IMR-90 (cell line): ENCODE results near the gene ADAMTS17. TPM values are rescaled to one million over a fixed set of nuclear protein-coding genes. Genes with fewer than 3 reads are reported as not detected.
A peak's percentile ranks its signal among the peaks of the same experiment; 100 is the strongest.

Source experiments
- ATAC-seq: fragments of 200-7000 bp; cut with Tn5 transposase; 2 replicates; pipeline ENCODE4 v1.9.1; 2020; ENCODE audit warnings: low read depth, mild to moderate bottlenecking, moderate library complexity
- BruUV-seq: library from RNA; stranded (reverse); fragments of 400-500 nt; replicated peaks from 2 replicates; lab custom pipeline; 2021; lab: Mats Ljungman, UMichigan
- CTCF ChIA-PET: fragments of 300-600 bp; formaldehyde crosslinking; extraction: SDS; loops from one replicate; lab custom pipeline; 2021; ENCODE audit warnings: antibody characterized with exemption; lab: Yijun Ruan, JAX
- POLR2A ChIA-PET: fragments of 300-600 bp; sonication (Branson Sonifier 250); formaldehyde crosslinking; loops from one replicate; lab custom pipeline; 2022; ENCODE audit warnings: antibody characterized with exemption; ENCODE audit not compliant: unreplicated experiment; lab: Charles Lee
- DNase-seq: peaks from one replicate; pipeline ENCODE4 v3.0.0; 2013
- H2AFZ ChIP-seq: replicated peaks from 2 replicates; pipeline ENCODE3; 2013; ENCODE audit warnings: low read length, mild to moderate bottlenecking; ENCODE audit not compliant: poor library complexity
- H2AK5ac ChIP-seq: 2 replicates; pipeline ENCODE4 v1.6.1; 2013; ENCODE audit warnings: low read depth, low read length, inconsistent platforms
- H2AK9ac ChIP-seq: replicated peaks from 2 replicates; pipeline ENCODE3; 2013; ENCODE audit warnings: mild to moderate bottlenecking, low read depth, low read length, moderate library complexity; ENCODE audit not compliant: poor library complexity
- H2BK120ac ChIP-seq: 2 replicates; pipeline ENCODE4 v1.6.1; 2013; ENCODE audit warnings: low read depth, low read length, inconsistent platforms
- H2BK15ac ChIP-seq: 3 replicates; pipeline ENCODE4 v1.6.1; 2013; ENCODE audit warnings: low read depth, low read length, inconsistent platforms
- H2BK20ac ChIP-seq: 2 replicates; pipeline ENCODE4 v1.6.1; 2013; ENCODE audit warnings: low read depth, mild to moderate bottlenecking, inconsistent platforms, low read length, moderate library complexity
- H2BK5ac ChIP-seq: 2 replicates; pipeline ENCODE4 v1.6.1; 2013; ENCODE audit warnings: mild to moderate bottlenecking, low read depth, low read length, inconsistent platforms; ENCODE audit not compliant: poor library complexity, severe bottlenecking
- H3K14ac ChIP-seq: replicated peaks from 2 replicates; pipeline ENCODE4 v1.6.1; 2013; ENCODE audit warnings: low read depth, low read length, inconsistent platforms
- H3K18ac ChIP-seq: 2 replicates; pipeline ENCODE4 v1.6.1; 2013; ENCODE audit warnings: low read depth, low read length, control low read depth
- H3K23ac ChIP-seq: 2 replicates; pipeline ENCODE4 v1.6.1; 2013; ENCODE audit warnings: low read depth, low read length, inconsistent platforms
- H3K27ac ChIP-seq: 2 replicates; pipeline ENCODE4 v1.5.1; 2013; ENCODE audit warnings: mild to moderate bottlenecking, control low read depth, low read length; ENCODE audit not compliant: insufficient read depth
- H3K27me3 ChIP-seq: 2 replicates; pipeline ENCODE4 v1.6.1; 2013; ENCODE audit warnings: low read length; ENCODE audit not compliant: control insufficient read depth, insufficient read depth
- H3K36me3 ChIP-seq: 2 replicates; pipeline ENCODE4 v1.6.1; 2013; ENCODE audit warnings: low read length, mixed read lengths; ENCODE audit not compliant: control insufficient read depth, insufficient read depth
- H3K4ac ChIP-seq: 2 replicates; pipeline ENCODE4 v1.6.1; 2013; ENCODE audit warnings: low read depth, low read length, inconsistent platforms
- H3K4me1 ChIP-seq: 2 replicates; pipeline ENCODE4 v1.6.1; 2013; ENCODE audit warnings: low read length, mixed read lengths; ENCODE audit not compliant: control insufficient read depth, insufficient read depth
- H3K4me2 ChIP-seq: 2 replicates; pipeline ENCODE4 v1.6.1; 2013; ENCODE audit warnings: low read depth, mild to moderate bottlenecking, control low read depth, low read length, moderate library complexity
- H3K4me3 ChIP-seq: 2 replicates; pipeline ENCODE4 v1.5.1; 2013; ENCODE audit warnings: low read depth, mild to moderate bottlenecking, control low read depth, low read length, moderate library complexity; ENCODE audit not compliant: insufficient read depth
- H3K56ac ChIP-seq: 2 replicates; pipeline ENCODE4 v1.6.1; 2013; ENCODE audit warnings: low read length, inconsistent platforms; ENCODE audit not compliant: insufficient read depth; ENCODE audit errors: extremely low read depth
- H3K79me1 ChIP-seq, 2 experiments: 2 replicates each; pipeline ENCODE4 v1.6.1; 2013; ENCODE audit warnings: low read length in 2 of 2, inconsistent platforms in 1 of 2, low read depth in 1 of 2
- H3K9ac ChIP-seq: 2 replicates; pipeline ENCODE4 v1.6.1; 2013; ENCODE audit warnings: low read depth, low read length, control low read depth
- H3K9me1 ChIP-seq: 2 replicates; pipeline ENCODE4 v1.6.1; 2013; ENCODE audit warnings: low read length, inconsistent platforms; ENCODE audit not compliant: insufficient read depth
- H3K9me3 ChIP-seq: 2 replicates; pipeline ENCODE4 v1.6.1; 2013; ENCODE audit warnings: low read length; ENCODE audit not compliant: control insufficient read depth, insufficient read depth
- H4K20me1 ChIP-seq: 2 replicates; pipeline ENCODE4 v1.6.1; 2013; ENCODE audit warnings: low read length, inconsistent platforms; ENCODE audit not compliant: insufficient read depth
- H4K5ac ChIP-seq: 2 replicates; pipeline ENCODE4 v1.6.1; 2013; ENCODE audit warnings: mild to moderate bottlenecking, low read depth, low read length, control low read depth
- H4K8ac ChIP-seq, 2 experiments: 2 replicates each; pipeline ENCODE4 v1.6.1; 2013; ENCODE audit warnings: low read depth in 2 of 2, low read length in 2 of 2, control low read depth in 1 of 2, inconsistent platforms in 1 of 2
- H4K91ac ChIP-seq: 2 replicates; pipeline ENCODE4 v1.6.1; 2013; ENCODE audit warnings: low read depth, low read length, inconsistent platforms; ENCODE audit not compliant: insufficient read depth
- BHLHE40 ChIP-seq: fragments of 150-350 bp; IDR thresholded peaks from 2 replicates; pipeline ENCODE4 v1.6.1; 2016; ENCODE audit warnings: mild to moderate bottlenecking, low read depth, low read length
- CEBPB ChIP-seq: IDR thresholded peaks from 2 replicates; pipeline ENCODE4 v1.6.1; 2012; ENCODE audit warnings: low read depth, low read length, improper control_type of control experiment
- CHD1 ChIP-seq: IDR thresholded peaks from 2 replicates; pipeline ENCODE4 v1.6.1; 2012; ENCODE audit warnings: low read depth, low read length, improper control_type of control experiment
- CTCF ChIP-seq: conservative IDR thresholded peaks from 2 replicates; pipeline ENCODE4 v1.5.1; 2012; ENCODE audit warnings: mild to moderate bottlenecking, low read depth, low read length, improper control_type of control experiment
- ELK1 ChIP-seq: fragments of 150-350 bp; IDR thresholded peaks from 2 replicates; pipeline ENCODE4 v1.6.1; 2016; ENCODE audit warnings: low read depth, mild to moderate bottlenecking, low read length, moderate library complexity, borderline replicate concordance
- FOS ChIP-seq: fragments of 150-350 bp; IDR thresholded peaks from 2 replicates; pipeline ENCODE4 v1.6.1; 2016; ENCODE audit warnings: low read depth, low read length
- MAFK ChIP-seq: IDR thresholded peaks from 2 replicates; pipeline ENCODE4 v1.6.1; 2012; ENCODE audit warnings: low read depth, low read length, improper control_type of control experiment
- MAZ ChIP-seq: IDR thresholded peaks from 2 replicates; pipeline ENCODE4 v1.6.1; 2012; ENCODE audit warnings: low read depth, mild to moderate bottlenecking, low read length, improper control_type of control experiment, moderate library complexity, borderline replicate concordance
- MXI1 ChIP-seq: IDR thresholded peaks from 2 replicates; pipeline ENCODE4 v1.6.1; 2012; ENCODE audit warnings: low read depth, mild to moderate bottlenecking, low read length, moderate library complexity, borderline replicate concordance
- NFE2L2 ChIP-seq: fragments of 150-350 bp; IDR thresholded peaks from 2 replicates; pipeline ENCODE4 v1.6.1; 2016; ENCODE audit warnings: low read depth, mild to moderate bottlenecking, low read length
- POLR2A ChIP-seq: IDR thresholded peaks from 2 replicates; pipeline ENCODE4 v1.6.1; 2012; ENCODE audit warnings: mild to moderate bottlenecking, low read depth, low read length
- RAD21 ChIP-seq: IDR thresholded peaks from 2 replicates; pipeline ENCODE4 v1.6.1; 2012; ENCODE audit warnings: low read length, improper control_type of control experiment
- RFX5 ChIP-seq: IDR thresholded peaks from 2 replicates; pipeline ENCODE4 v1.8.0; 2012; ENCODE audit warnings: low read depth, mild to moderate bottlenecking, low read length, moderate library complexity
- SMC3 ChIP-seq: fragments of 150-350 bp; IDR thresholded peaks from 2 replicates; pipeline ENCODE4 v1.6.1; 2016; ENCODE audit warnings: low read depth, mild to moderate bottlenecking, antibody characterized with exemption, low read length, moderate library complexity
- USF2 ChIP-seq: fragments of 150-350 bp; IDR thresholded peaks from 2 replicates; pipeline ENCODE4 v1.6.1; 2017; ENCODE audit warnings: mild to moderate bottlenecking, antibody characterized with exemption, low read length, low read depth
- WGBS, 2 experiments: methylation state at CpG; one replicate each; pipeline versions ENCODE4 v1.1.5 to v1.1.7; 2013; ENCODE audit warnings: missing lambda C conversion rate in 2 of 2; ENCODE audit not compliant: insufficient read length in 1 of 2; ENCODE audit errors: extremely low coverage in 2 of 2; 5-methylcytosine and 5-hydroxymethylcytosine counted together
- dilution Hi-C: fragments of 300-500 bp; cut with HindIII; formaldehyde crosslinking; loops from one replicate; pipeline ENCODE4 v1.14.3; 2018; ENCODE audit warnings: low sequenced_read_pairs; ENCODE audit not compliant: unreplicated experiment
- in situ Hi-C: fragments of 300-500 bp; cut with MboI; formaldehyde crosslinking; loops from 3 replicates; pipeline ENCODE4 v1.14.3; 2019; ENCODE audit warnings: low sequenced_read_pairs, inconsistent platforms, mixed read lengths
- intact Hi-C: fragments of 100-400 bp; cut with micrococcal nuclease; formaldehyde crosslinking; loops from 2 replicates; pipeline ENCODE4 v1.10.0; 2022
- polyA plus RNA-seq, 3 experiments: library from polyadenylated mRNA; depleted of rRNA; stranded (reverse); fragments of >200 nt; gene quantifications; 2 replicates each; pipeline ENCODE4 v1.2.3, GENCODE V29; 2012; ENCODE audit warnings: low replicate concordance in 1 of 3
- total RNA-seq: library from RNA; depleted of rRNA; stranded (reverse); fragments of >200 nt; gene quantifications from 2 replicates; pipeline ENCODE4 v1.2.3, GENCODE V29; 2012

The ADAMTS17 gene
- total and polyA plus RNA-seq, 2 of the 4 experiments (the other 2 are of a cell fraction): 0.03 TPM; not detected in 1

GRCh38 chr15:100050877-100051786, 290.6 kb downstream of the ADAMTS17 start:
- 60% methylated on average over 1 of the region's 19 CpGs; no CpG with 5 or more reads in 1 of the 2 experiments for WGBS, 2 experiments
- H4K91ac ChIP-seq: no peak overlapping the region
- CTCF ChIA-PET: no interaction called here
- H3K9ac ChIP-seq: no peak overlapping the region
- no TSS peak for BruUV-seq
- no peak overlapping the region for H2BK20ac ChIP-seq
- H2BK5ac ChIP-seq: no peak overlapping the region
- ATAC-seq (no peak), DNase-seq (no peak)
- no peak overlapping the region for H3K27ac ChIP-seq
- H3K27me3 ChIP-seq: no peaks in the 10 kb centered on the region; the same call in 1 of the 2 replicates
- H2BK120ac ChIP-seq: no peak overlapping the region
- intact Hi-C loops: no loop called here
- H4K20me1 ChIP-seq: no peaks in the 10 kb centered on the region
- H4K8ac ChIP-seq: no peak overlapping the region
- H3K23ac ChIP-seq: no peak overlapping the region
- no peaks in the 10 kb centered on the region for H3K79me1 ChIP-seq
- H2BK15ac ChIP-seq: no peak overlapping the region
- H3K4me2 ChIP-seq: no peak overlapping the region
- H2AK5ac ChIP-seq: no peak overlapping the region
- peaks cover 4% of the 10 kb centered on the region; the same call in 1 of the 2 replicates for H3K9me3 ChIP-seq
- no peaks in the 10 kb centered on the region for H3K9me1 ChIP-seq
- dilution Hi-C loops: no loop called here
- no peak overlapping the region for H3K18ac ChIP-seq
- H3K36me3 ChIP-seq: no peaks in the 10 kb centered on the region
- peak overlapping the region; percentile 69 for H2AFZ ChIP-seq
- no peak overlapping the region for H2AK9ac ChIP-seq
- H3K4ac ChIP-seq: no peak overlapping the region
- H3K56ac ChIP-seq: no peak overlapping the region
- no peak overlapping the region for H4K5ac ChIP-seq
- no peak overlapping the region for H3K14ac ChIP-seq
- POLR2A ChIA-PET: no interaction called here
- no peaks in the 10 kb centered on the region for H3K4me1 ChIP-seq
- H3K4me3 ChIP-seq: no peak overlapping the region
- in situ Hi-C loops: no loop called here
- TF ChIP-seq SMC3 (no peak), MAFK (no peak), NFE2L2 (no peak), MAZ (no peak), MXI1 (no peak), ELK1 (no peak), FOS (no peak), CEBPB (no peak), CTCF (no peak), BHLHE40 (no peak), RFX5 (no peak), POLR2A (no peak), RAD21 (no peak), USF2 (no peak), CHD1 (no peak)
